ENCODE results near the gene KRT86. TPM values are rescaled to one million over a fixed set of nuclear protein-coding genes. Genes with fewer than 3 reads are reported as not detected.

The KRT86 gene
- total and polyA plus RNA-seq, 2 experiments from 2014 or later, result 0.11 to 0.16 TPM

- Histone ChIP-seq H3K9me2 (ENCODE audit: insufficient read depth) (no peaks in the 10 kb centered on the region), H3K4me1 (ENCODE audit: insufficient read depth) (peaks cover 28% of the 10 kb centered on the region), H3K36me3 (ENCODE audit: low read depth) (no peaks in the 10 kb centered on the region), H4K20me1 (ENCODE audit: insufficient read depth) (no peaks in the 10 kb centered on the region), H3K79me2 (ENCODE audit: insufficient read depth) (no peaks in the 10 kb centered on the region), H3K27ac (no peak overlapping the region), H3K27me3 (replicated peaks; ENCODE audit: insufficient read depth) (no peaks in the 10 kb centered on the region), H3K4me2 (ENCODE audit: unreplicated experiment) (no peak overlapping the region), H2AFZ (no peak overlapping the region), H3K9me3 (ENCODE audit: low read depth) (no peaks in the 10 kb centered on the region), H3F3A (ENCODE audit: insufficient read depth) (no peaks in the 10 kb centered on the region), H3K9ac (no peak overlapping the region), H3K4me3 (no peak overlapping the region)
- TF ChIP-seq EZH2 (IDR thresholded peaks at IDR 0.05; ENCODE audit: insufficient read depth, poor library complexity, severe bottlenecking) (no peak), EZH2phosphoT487 (IDR thresholded peaks at IDR 0.05; ENCODE audit: insufficient read depth, low read depth) (no peak)
- 95 to 99% methylated on average over 10 of the region's 10 CpGs for WGBS, 2 experiments (ENCODE audit: low coverage in 1 of 2, low lambda C conversion rate in 2 of 2, missing lambda C conversion rate in 2 of 2)
- in situ Hi-C loops (cut with MboI), result no loop called here
- no peak for DNase-seq
Observed at GRCh38 chr12:52247622-52248540, 26.6 kb upstream of the KRT86 start.

DNA sequence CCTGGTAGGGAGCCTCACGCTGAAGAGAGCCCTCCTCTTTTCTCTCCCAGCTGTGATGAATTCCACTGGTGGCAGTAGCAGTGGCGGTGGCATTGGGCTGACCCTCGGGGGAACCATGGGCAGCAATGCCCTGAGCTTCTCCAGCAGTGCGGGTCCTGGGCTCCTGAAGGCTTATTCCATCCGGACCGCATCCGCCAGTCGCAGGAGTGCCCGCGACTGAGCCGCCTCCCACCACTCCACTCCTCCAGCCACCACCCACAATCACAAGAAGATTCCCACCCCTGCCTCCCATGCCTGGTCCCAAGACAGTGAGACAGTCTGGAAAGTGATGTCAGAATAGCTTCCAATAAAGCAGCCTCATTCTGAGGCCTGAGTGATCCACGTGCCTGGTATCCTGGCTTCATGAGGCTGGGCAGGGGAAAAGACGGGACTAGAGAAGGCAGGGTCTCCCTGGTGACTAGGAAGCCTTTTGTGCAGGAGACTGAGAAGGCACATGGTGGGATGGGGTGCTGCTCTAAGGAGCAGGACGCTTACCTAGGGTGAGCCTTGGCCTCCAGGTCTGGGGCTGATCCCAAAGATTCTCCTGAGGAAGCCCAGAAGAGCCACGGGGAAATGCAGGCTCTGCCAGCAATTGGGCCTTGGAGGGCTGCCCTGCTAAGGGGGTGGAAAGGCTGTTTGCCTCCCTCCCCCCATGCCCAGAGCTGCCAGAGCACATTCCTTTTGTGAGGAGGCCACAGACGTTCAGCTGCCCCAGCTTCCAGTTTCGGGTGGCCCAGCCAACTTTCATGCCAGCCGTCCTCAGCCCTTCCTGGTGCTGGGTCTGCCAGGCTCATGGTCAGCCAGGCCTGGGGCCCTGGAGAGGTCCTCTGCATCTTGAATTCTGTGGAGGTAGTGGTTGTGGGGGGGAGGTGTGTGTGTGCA is 25.6 kb upstream of the KRT86 start:
- no peak overlapping the region for H2AFZ ChIP-seq
- H4K20me1 ChIP-seq (ENCODE audit: insufficient read depth), result no peaks in the 10 kb centered on the region
- no peaks in the 10 kb centered on the region for H3K9me2 ChIP-seq (ENCODE audit: insufficient read depth)
- H3F3A ChIP-seq (ENCODE audit: insufficient read depth), result no peaks in the 10 kb centered on the region
- TF ChIP-seq EZH2phosphoT487 (IDR thresholded peaks at IDR 0.05; ENCODE audit: insufficient read depth, low read depth) (no peak), EZH2 (IDR thresholded peaks at IDR 0.05; ENCODE audit: insufficient read depth, poor library complexity, severe bottlenecking) (no peak)
- H3K36me3 ChIP-seq (ENCODE audit: low read depth), result no peaks in the 10 kb centered on the region
- in situ Hi-C loops (cut with MboI), result no loop called here
- H3K9me3 ChIP-seq (ENCODE audit: low read depth), result no peaks in the 10 kb centered on the region
- no peak overlapping the region for H3K9ac ChIP-seq
- no peaks in the 10 kb centered on the region for H3K79me2 ChIP-seq (ENCODE audit: insufficient read depth)
- 83 to 85% methylated on average over 17 to 18 of the region's 18 CpGs for WGBS, 2 experiments (ENCODE audit: low coverage in 1 of 2, low lambda C conversion rate in 2 of 2, missing lambda C conversion rate in 2 of 2)
- peaks cover 21% of the 10 kb centered on the region for H3K4me1 ChIP-seq (ENCODE audit: insufficient read depth)
- no peak overlapping the region for H3K4me2 ChIP-seq (ENCODE audit: unreplicated experiment)
- DNase-seq, result peak; percentile 41
- H3K27ac ChIP-seq, result no peak overlapping the region
- H3K4me3 ChIP-seq, result no peak overlapping the region
- no peaks in the 10 kb centered on the region for H3K27me3 ChIP-seq (replicated peaks; ENCODE audit: insufficient read depth)

DNA sequence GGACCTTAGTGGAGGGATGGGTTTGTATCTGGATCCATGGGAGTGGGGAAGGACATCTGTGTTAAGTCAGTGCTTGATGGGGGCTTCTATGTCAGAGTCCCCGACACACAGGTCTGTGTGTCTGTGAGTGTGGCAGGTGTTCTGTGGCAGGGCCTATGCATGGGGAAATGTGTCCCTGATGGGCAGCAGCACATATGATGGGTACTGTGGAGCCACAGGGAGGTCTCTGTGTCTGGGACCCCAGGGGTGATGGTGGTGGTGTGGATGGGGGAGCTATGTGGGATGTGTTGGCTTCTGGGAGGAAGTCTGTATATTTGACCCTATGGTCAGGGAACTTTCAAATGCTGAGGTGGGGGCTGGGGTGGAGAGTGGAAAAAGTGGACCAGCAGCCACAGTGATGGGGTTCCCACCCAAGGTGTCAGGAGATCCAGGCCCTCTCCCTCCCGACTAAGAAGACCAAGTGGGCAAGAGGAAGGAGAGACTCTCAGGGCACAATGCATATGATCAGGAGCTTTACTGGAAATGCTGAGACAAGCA is 24.9 kb upstream of the KRT86 start:
- H3K27ac ChIP-seq, result no peak overlapping the region
- H3F3A ChIP-seq (ENCODE audit: insufficient read depth), result no peaks in the 10 kb centered on the region
- no peak overlapping the region for H3K9ac ChIP-seq
- H3K4me1 ChIP-seq (ENCODE audit: insufficient read depth), result peaks cover 14% of the 10 kb centered on the region
- no peak for DNase-seq
- no peaks in the 10 kb centered on the region for H3K9me2 ChIP-seq (ENCODE audit: insufficient read depth)
- H3K4me3 ChIP-seq, result no peak overlapping the region
- TF ChIP-seq EZH2phosphoT487 (IDR thresholded peaks at IDR 0.05; ENCODE audit: insufficient read depth, low read depth) (no peak), EZH2 (IDR thresholded peaks at IDR 0.05; ENCODE audit: insufficient read depth, poor library complexity, severe bottlenecking) (no peak)
- in situ Hi-C loops (cut with MboI), result no loop called here
- no peak overlapping the region for H3K4me2 ChIP-seq (ENCODE audit: unreplicated experiment)
- WGBS, 2 experiments (ENCODE audit: low coverage in 1 of 2, low lambda C conversion rate in 2 of 2, missing lambda C conversion rate in 2 of 2), result 56 to 66% methylated on average over 2 of the region's 2 CpGs
- no peaks in the 10 kb centered on the region for H3K9me3 ChIP-seq (ENCODE audit: low read depth)
- no peaks in the 10 kb centered on the region for H4K20me1 ChIP-seq (ENCODE audit: insufficient read depth)
- no peaks in the 10 kb centered on the region for H3K79me2 ChIP-seq (ENCODE audit: insufficient read depth)
- H3K27me3 ChIP-seq (replicated peaks; ENCODE audit: insufficient read depth), result no peaks in the 10 kb centered on the region
- H3K36me3 ChIP-seq (ENCODE audit: low read depth), result no peaks in the 10 kb centered on the region
- no peak overlapping the region for H2AFZ ChIP-seq
